Measurements from ENCODE around the gene SLC4A1. TPM values are rescaled to one million over a fixed set of nuclear protein-coding genes. Genes with fewer than 3 reads are reported as not detected.

The SLC4A1 gene
- total RNA-seq, 1 donor from 2014 or later: not detected

DNA sequence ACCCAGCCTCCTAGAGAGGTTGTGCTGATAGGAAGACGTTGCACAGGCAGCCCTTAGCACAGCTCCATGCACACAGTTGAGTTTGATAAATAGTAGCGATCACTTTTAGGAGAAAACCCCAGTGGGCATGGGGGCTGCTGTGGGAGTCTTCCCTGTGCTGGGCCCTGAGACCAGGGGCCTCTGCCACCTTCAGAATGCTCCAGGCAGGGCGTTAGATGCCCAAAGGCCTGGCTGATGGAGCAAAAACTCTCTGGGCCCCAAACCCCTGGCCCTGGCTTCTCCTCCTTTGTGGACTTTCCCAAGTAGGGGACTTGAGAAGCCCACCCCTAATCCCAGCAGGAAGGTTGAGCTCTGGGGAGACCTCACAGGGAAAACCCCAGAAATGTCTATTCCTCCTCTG lies 14.3 kb upstream of the SLC4A1 start:
- H3K27me3 Mint-ChIP-seq (ENCODE audit: low read depth): peaks cover 6% of the 10 kb centered on the region
- H3K27ac Mint-ChIP-seq: no peak overlapping the region
- H3K4me3 Mint-ChIP-seq: no peak overlapping the region
- H3K4me1 Mint-ChIP-seq: no peaks in the 10 kb centered on the region
- H3K9me3 Mint-ChIP-seq: no peaks in the 10 kb centered on the region
- TF ChIP-seq, protein P1, sequence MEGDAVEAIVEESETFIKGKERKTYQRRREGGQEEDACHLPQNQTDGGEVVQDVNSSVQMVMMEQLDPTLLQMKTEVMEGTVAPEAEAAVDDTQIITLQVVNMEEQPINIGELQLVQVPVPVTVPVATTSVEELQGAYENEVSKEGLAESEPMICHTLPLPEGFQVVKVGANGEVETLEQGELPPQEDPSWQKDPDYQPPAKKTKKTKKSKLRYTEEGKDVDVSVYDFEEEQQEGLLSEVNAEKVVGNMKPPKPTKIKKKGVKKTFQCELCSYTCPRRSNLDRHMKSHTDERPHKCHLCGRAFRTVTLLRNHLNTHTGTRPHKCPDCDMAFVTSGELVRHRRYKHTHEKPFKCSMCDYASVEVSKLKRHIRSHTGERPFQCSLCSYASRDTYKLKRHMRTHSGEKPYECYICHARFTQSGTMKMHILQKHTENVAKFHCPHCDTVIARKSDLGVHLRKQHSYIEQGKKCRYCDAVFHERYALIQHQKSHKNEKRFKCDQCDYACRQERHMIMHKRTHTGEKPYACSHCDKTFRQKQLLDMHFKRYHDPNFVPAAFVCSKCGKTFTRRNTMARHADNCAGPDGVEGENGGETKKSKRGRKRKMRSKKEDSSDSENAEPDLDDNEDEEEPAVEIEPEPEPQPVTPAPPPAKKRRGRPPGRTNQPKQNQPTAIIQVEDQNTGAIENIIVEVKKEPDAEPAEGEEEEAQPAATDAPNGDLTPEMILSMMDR (IDR thresholded peaks at IDR 0.05; ENCODE audit: unreplicated experiment): no peak
- DNase-seq (ENCODE audit: low spot score in 2 of 2, unreplicated experiment in 2 of 2): no peak
- H3K36me3 Mint-ChIP-seq: no peaks in the 10 kb centered on the region

DNA sequence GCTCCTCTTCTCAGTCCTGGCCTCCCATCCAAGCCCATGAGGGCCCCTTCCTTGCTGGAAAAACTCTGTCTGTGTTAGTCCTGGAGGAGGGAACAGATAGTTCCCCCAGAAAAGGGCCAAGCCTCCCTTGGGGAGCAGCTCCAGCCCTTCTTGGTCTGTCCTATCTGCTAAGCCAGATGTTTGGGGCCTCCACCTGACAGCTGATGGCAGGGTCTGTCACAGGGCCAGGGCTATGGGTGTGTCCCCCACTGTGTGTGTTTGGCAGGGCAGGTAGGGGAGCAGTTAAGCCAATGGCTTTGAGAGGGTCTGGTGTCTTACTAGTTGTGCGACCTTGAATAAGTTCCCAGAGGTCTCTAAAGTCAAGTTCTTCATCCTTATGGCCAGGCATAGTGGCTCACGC lies 13.6 kb upstream of the SLC4A1 start:
- Mint-ChIP-seq H3K36me3 (no peaks in the 10 kb centered on the region), H3K27me3 (ENCODE audit: low read depth) (peaks cover 6% of the 10 kb centered on the region), H3K9me3 (no peaks in the 10 kb centered on the region), H3K27ac (no peak overlapping the region), H3K4me3 (no peak overlapping the region), H3K4me1 (no peaks in the 10 kb centered on the region)
- DNase-seq (ENCODE audit: low spot score in 2 of 2, unreplicated experiment in 2 of 2): no peak
- TF ChIP-seq, protein P1 (IDR thresholded peaks at IDR 0.05; ENCODE audit: unreplicated experiment): no peak

DNA sequence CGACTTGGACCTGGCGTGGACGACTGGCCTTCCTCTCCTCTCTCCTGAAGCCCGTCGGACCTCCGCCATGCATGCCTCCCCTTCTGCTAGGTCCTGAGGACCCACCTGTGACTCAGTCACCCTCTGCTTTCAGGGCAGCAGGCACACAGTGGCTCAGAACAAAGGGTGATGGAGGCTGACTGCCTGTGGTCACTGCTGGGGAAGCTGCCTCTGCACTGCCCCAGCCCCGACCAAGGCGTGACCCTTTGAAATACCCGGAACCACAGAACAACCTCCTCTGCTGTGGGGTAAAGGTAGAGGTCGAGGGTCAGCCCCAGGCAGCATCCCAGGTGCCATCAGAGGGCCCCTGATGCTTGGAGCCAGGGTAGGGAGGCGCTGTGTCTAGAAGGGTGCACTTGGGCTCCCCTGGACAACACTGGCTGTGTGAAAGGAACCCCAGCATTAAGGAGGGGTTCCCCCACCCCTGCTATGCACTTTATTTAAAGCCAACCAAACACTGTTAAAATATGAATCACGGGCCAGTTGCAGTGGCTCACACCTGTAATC lies 12.5 kb upstream of the SLC4A1 start:
- Mint-ChIP-seq H3K27ac (no peak overlapping the region), H3K27me3 (ENCODE audit: low read depth) (peaks cover 7% of the 10 kb centered on the region)
- no peak for DNase-seq (ENCODE audit: low spot score in 2 of 2, unreplicated experiment in 2 of 2)

DNA sequence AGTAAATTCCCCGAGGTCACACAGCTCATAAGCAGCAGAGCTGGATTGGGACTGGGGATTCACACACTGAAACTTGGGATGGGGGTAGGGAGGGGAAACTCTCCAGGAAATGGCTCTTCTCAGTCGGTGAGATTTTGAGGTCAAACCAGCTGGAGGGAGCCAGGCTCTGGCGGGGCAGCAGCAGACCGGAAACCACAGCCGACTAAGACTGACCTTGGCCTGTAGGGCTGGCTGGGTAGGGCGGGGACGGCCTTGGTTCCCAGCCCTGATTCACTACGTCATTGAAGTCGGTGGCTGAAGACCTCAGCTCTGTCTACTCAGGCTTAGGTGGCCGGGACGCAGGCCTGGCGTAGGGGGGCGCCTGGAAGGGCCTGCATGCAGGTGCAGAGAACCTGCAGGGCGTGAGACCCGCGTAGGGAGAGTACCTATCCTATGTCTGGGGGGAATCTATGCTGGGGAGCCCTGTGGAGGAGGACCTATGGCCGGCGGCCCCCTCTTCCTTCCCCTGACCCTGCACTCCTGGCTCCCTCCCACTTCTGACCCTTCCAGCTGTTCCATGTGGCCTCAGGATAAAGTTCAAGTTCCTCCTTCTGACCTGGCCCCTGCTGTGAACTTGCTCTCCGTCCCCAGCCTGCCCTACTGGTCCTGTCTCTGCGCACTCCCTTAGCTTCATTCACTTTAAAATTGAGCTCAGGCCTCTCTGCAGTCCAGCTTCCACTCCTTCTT lies 11.9 kb upstream of the SLC4A1 start:
- TF ChIP-seq, protein P1 (IDR thresholded peaks at IDR 0.05; ENCODE audit: unreplicated experiment): no peak
- Mint-ChIP-seq H3K36me3 (no peaks in the 10 kb centered on the region), H3K4me3 (no peak overlapping the region), H3K9me3 (no peaks in the 10 kb centered on the region), H3K4me1 (no peaks in the 10 kb centered on the region), H3K27ac (no peak overlapping the region), H3K27me3 (ENCODE audit: low read depth) (peaks cover 13% of the 10 kb centered on the region)
- DNase-seq (ENCODE audit: low spot score in 2 of 2, unreplicated experiment in 2 of 2): no peak

More for the DNA sequence above, 12.5 kb upstream of the SLC4A1 start:
- TF ChIP-seq, protein P1 (IDR thresholded peaks at IDR 0.05; ENCODE audit: unreplicated experiment): no peak
- Mint-ChIP-seq H3K36me3 (no peaks in the 10 kb centered on the region), H3K4me3 (no peak overlapping the region), H3K4me1 (no peaks in the 10 kb centered on the region), H3K9me3 (no peaks in the 10 kb centered on the region)

DNA sequence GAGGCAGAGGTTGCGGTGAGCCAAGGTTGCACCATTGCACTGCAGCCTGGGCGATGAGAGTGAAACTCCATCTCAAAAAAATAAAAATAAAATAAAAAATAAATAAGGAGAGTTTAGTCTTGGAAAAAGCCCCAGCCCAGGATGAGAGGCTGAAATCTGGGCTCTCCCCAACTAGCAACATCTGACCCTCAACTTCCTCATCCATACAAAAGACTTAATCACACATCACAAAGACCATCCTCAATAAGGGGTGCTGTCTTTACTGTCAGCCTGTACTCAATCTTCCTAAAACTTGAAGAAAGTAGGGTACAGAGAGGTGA lies 11.4 kb upstream of the SLC4A1 start:
- Mint-ChIP-seq H3K36me3 (no peaks in the 10 kb centered on the region), H3K4me1 (no peaks in the 10 kb centered on the region), H3K27me3 (ENCODE audit: low read depth) (peaks cover 13% of the 10 kb centered on the region), H3K4me3 (no peak overlapping the region), H3K9me3 (no peaks in the 10 kb centered on the region), H3K27ac (no peak overlapping the region)
- TF ChIP-seq, protein P1 (IDR thresholded peaks at IDR 0.05; ENCODE audit: unreplicated experiment): no peak
- no peak for DNase-seq (ENCODE audit: low spot score in 2 of 2, unreplicated experiment in 2 of 2)
